ENCODE measurements around the gene OTUB2. TPM values are rescaled to one million over a fixed set of nuclear protein-coding genes. Genes with fewer than 3 reads are reported as not detected.

The OTUB2 gene
- total RNA-seq, result 1 to 10 TPM; 2.2 to 2.7 TPM

DNA sequence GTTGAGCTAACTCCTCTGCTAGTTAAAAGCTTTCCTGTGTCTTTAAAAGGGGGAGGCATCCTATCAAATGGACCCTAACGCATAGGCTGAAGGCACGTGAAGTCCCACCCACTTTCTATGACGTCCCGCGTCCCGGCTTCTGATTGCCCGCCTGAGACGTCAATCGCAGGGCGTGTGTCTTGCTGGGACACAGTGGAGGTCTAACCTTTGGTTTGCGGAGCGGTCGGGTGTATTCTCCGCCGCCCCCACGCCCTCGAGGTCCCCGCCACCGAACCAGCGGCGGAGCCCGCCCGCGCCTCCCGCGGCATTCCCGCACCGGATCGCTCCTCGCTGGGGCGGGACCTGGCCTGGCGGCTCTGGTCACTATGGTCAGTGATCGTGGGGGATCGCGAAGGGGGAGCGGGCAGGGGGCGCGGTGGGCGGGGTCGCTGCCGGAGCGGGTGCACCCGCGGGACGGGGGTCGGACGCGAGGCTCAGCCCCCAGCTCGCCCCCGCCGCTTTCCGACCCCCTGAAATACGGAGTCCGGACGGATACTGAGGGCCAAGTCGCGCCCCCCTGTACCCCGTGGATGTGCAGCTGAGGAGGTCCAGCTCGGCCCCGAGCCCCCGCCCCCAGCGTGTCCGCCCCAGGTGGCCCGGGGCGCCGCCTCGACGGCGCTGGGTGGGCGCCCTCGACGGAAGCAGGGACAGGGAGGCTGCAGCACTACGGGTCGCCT lies at the start of gene OTUB2:
Gene OTUB2 (plus strand): TSS at position 168 of the 716 bp plus-strand sequence. CDS start 198 bp downstream, at position 366.
- peak within 1 kb of the TSS; percentile 79 for H3K4me3 ChIP-seq
- H3K9ac ChIP-seq (ENCODE audit: low read depth in 2 of 2, low read length in 2 of 2), result peak within 1 kb of the TSS; percentile 38 to 52
- intact Hi-C loops (cut with DNase I), result no loop called here
- H3K27me3 ChIP-seq, result no peaks in the 10 kb centered on the region
- no peaks in the 10 kb centered on the region for H3K36me3 ChIP-seq
- H3K9me3 ChIP-seq, result no peaks in the 10 kb centered on the region
- TF ChIP-seq CTCF (IDR thresholded peaks at IDR 0.05), result no peak
- H3K27ac ChIP-seq, result no peak within 1 kb of the TSS
- no peaks in the 10 kb centered on the region for H3K4me1 ChIP-seq
- peak; percentile 99 for DNase-seq

- Histone ChIP-seq H3K4me3 (peak within 1 kb of the TSS; percentile 20), H3K27ac (peak within 1 kb of the TSS; percentile 61), H3K27me3 (no peaks in the 10 kb centered on the region), H3K4me1 (no peaks in the 10 kb centered on the region), H3K9ac (ENCODE audit: low read depth in 2 of 2, low read length in 2 of 2) (peak within 1 kb of the TSS; percentile 21 to 53), H3K36me3 (no peaks in the 10 kb centered on the region), H3K9me3 (no peaks in the 10 kb centered on the region)
- no peak for TF ChIP-seq CTCF (IDR thresholded peaks at IDR 0.05)
- intact Hi-C loops (cut with DNase I), result no loop called here
- DNase-seq, result no peak
These were observed 49.6 kb upstream of the OTUB2 start, which contains the start of gene ASB2 for GRCh38 chr14:93976477-93977057. Gene ASB2 (minus strand): TSS chr14:93976570. CDS start chr14:93964539, 12,031 bp downstream.

- no peaks in the 10 kb centered on the region for H3K4me1 ChIP-seq
- no peak for DNase-seq
- no peak overlapping the region for H3K4me3 ChIP-seq
- peak overlapping the region; percentile 61 for H3K27ac ChIP-seq
- peak overlapping the region in 1 of 2 donors; percentile 53 for H3K9ac ChIP-seq (ENCODE audit: low read depth in 2 of 2, low read length in 2 of 2)
- H3K27me3 ChIP-seq, result no peaks in the 10 kb centered on the region
- TF ChIP-seq CTCF (IDR thresholded peaks at IDR 0.05), result no peak
- H3K9me3 ChIP-seq, result no peaks in the 10 kb centered on the region
- no peaks in the 10 kb centered on the region for H3K36me3 ChIP-seq
- intact Hi-C loops (cut with DNase I), result no loop called here
These were observed 49.0 kb upstream of the OTUB2 start for GRCh38 chr14:93977171-93977570.

GRCh38 chr14:93977790-93978581 lies 48.2 kb upstream of the OTUB2 start:
- no peak for DNase-seq
- no peak for TF ChIP-seq CTCF (IDR thresholded peaks at IDR 0.05)
- intact Hi-C loops (cut with DNase I), result no loop called here
- Histone ChIP-seq H3K4me3 (no peak overlapping the region), H3K9me3 (no peaks in the 10 kb centered on the region), H3K36me3 (no peaks in the 10 kb centered on the region), H3K27me3 (no peaks in the 10 kb centered on the region), H3K27ac (peak overlapping the region; percentile 61), H3K4me1 (no peaks in the 10 kb centered on the region), H3K9ac (ENCODE audit: low read depth in 2 of 2, low read length in 2 of 2) (no peak overlapping the region)

DNA sequence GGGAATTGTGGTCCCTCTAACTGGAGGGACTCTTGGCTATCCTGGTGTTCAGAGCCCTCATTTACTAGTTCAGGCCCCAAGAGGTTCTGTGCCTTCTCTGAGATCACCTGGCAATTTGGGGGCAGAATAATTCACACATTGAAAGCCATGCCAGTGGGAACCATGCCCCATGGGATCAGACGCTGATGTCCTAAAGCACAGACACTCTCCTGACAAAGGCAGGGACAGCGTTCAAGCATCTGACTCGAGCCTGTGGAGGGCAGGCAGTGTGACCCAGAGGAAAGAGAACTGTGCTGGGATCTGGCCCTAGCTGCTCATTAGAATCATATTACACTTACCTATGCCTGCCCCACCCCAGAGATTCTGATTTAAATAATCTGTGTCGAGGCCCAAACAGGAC lies 47.4 kb upstream of the OTUB2 start:
- H3K27me3 ChIP-seq, result no peaks in the 10 kb centered on the region
- H3K9ac ChIP-seq (ENCODE audit: low read depth in 2 of 2, low read length in 2 of 2), result no peak overlapping the region
- no peak overlapping the region for H3K27ac ChIP-seq
- no peak for DNase-seq
- H3K4me3 ChIP-seq, result no peak overlapping the region
- no peak for TF ChIP-seq CTCF (IDR thresholded peaks at IDR 0.05)
- H3K4me1 ChIP-seq, result no peaks in the 10 kb centered on the region
- no peaks in the 10 kb centered on the region for H3K9me3 ChIP-seq
- intact Hi-C loops (cut with DNase I), result no loop called here
- no peaks in the 10 kb centered on the region for H3K36me3 ChIP-seq

Measured in colonic mucosa (tissue), 4 donors.